Activated CD8-positive, alpha-beta T cell treated with anti-CD3 and anti-CD28 coated beads for 36 hours (primary cell): ENCODE data around the gene DCUN1D2. TPM values are rescaled to one million over a fixed set of nuclear protein-coding genes. Genes with fewer than 3 reads are reported as not detected.

Experiments used
- ATAC-seq: fragments of 200-7000 bp; cut with Tn5 transposase; one replicate; pipeline ENCODE4 v1.10.0; 2021; ENCODE audit warnings: mild to moderate bottlenecking, moderate library complexity
- CTCF ChIA-PET: fragments of 350-600 bp; sonication (Branson Sonifier 250); formaldehyde crosslinking; loops from one replicate; lab custom pipeline; 2021; ENCODE audit warnings: antibody characterized with exemption; lab: Charles Lee
- POLR2A ChIA-PET: fragments of 350-600 bp; sonication (Branson Sonifier 250); formaldehyde crosslinking; loops from one replicate; lab custom pipeline; 2021; ENCODE audit warnings: antibody characterized with exemption; lab: Charles Lee
- DNase-seq: peaks from one replicate; pipeline ENCODE4 v3.0.0-alpha.2; 2020
- H3K27ac Mint-ChIP-seq: one replicate; pipeline ENCODE4 v1.8.0; 2021; ENCODE audit warnings: mild to moderate bottlenecking, mixed read lengths
- H3K27me3 Mint-ChIP-seq: one replicate; pipeline ENCODE4 v1.8.0; 2021; ENCODE audit warnings: mixed read lengths
- H3K36me3 Mint-ChIP-seq: one replicate; pipeline ENCODE4 v1.8.0; 2021; ENCODE audit warnings: low read depth, mixed read lengths
- H3K4me1 Mint-ChIP-seq: one replicate; pipeline ENCODE4 v1.8.0; 2021; ENCODE audit warnings: low read depth, mixed read lengths
- H3K4me3 Mint-ChIP-seq: one replicate; pipeline ENCODE4 v1.8.0; 2021; ENCODE audit warnings: mild to moderate bottlenecking, moderate library complexity, mixed read lengths
- H3K9me3 Mint-ChIP-seq: one replicate; pipeline ENCODE4 v1.8.0; 2021; ENCODE audit warnings: mixed read lengths
- CTCF ChIP-seq: fragments of 200-600 bp; IDR thresholded peaks from one replicate; pipeline ENCODE4 v1.8.0; 2022; ENCODE audit warnings: antibody characterized with exemption, mild to moderate bottlenecking
- intact Hi-C: fragments of 100-400 bp; cut with micrococcal nuclease; formaldehyde crosslinking; loops from one replicate; pipeline ENCODE4 v1.10.0; 2022
- total RNA-seq, 2 experiments: library from RNA; stranded (reverse); gene quantifications; one replicate each; pipeline ENCODE4 v1.2.3, GENCODE V29; 2021

DCUN1D2 gene
- total RNA-seq, 2 experiments from 2014 or later, result 13.4 to 14.7 TPM

- Mint-ChIP-seq H3K4me1 (no peaks in the 10 kb centered on the region), H3K9me3 (no peaks in the 10 kb centered on the region), H3K27ac (no peak overlapping the region), H3K36me3 (peaks cover 36% of the 10 kb centered on the region), H3K27me3 (no peaks in the 10 kb centered on the region), H3K4me3 (no peak overlapping the region)
- DNase-seq (no peak), ATAC-seq (no peak)
- intact Hi-C loops, result no loop called here
- POLR2A ChIA-PET, result interaction anchor here (0.6 to 1.3 kb wide), 2 partner anchors 13 to 577 kb away, joined by 5 to 6 read pairs; no protein-coding TSS in a partner anchor
- TF ChIP-seq CTCF, result no peak
- CTCF ChIA-PET, result interaction anchor here (0.6 to 1.1 kb wide), 2 partner anchors 9 to 194 kb away, joined by 3 read pairs; no protein-coding TSS in a partner anchor
These were observed 12.8 kb downstream of the DCUN1D2 start for GRCh38 chr13:113477724-113478123.

DNA sequence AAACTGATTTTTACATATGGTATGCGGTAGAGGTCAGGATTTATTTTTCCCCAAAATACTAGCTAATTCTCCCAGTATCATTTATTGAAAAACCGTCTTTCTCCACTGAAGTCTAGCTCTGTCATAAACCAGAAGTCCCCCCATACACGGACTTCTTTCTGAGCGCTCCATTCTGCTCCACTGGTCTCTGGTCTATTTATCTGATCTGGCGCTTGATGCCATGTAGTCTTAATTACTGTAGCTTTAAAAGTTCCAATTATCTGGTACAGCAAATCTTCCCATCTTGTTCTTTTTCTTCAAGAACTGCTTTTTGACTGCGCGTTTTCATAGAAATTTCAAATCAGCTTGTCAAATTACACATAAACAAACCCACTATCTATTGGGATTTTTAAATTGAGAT is 13.7 kb downstream of the DCUN1D2 start:
- H3K27ac Mint-ChIP-seq, result no peak overlapping the region
- H3K4me1 Mint-ChIP-seq, result no peaks in the 10 kb centered on the region
- POLR2A ChIA-PET, result interaction anchor here (1.3 kb wide), 1 partner anchor 12 kb away, joined by 6 read pairs; no protein-coding TSS in a partner anchor
- H3K27me3 Mint-ChIP-seq, result no peaks in the 10 kb centered on the region
- DNase-seq (no peak), ATAC-seq (no peak)
- TF ChIP-seq CTCF, result no peak
- no peak overlapping the region for H3K4me3 Mint-ChIP-seq
- H3K36me3 Mint-ChIP-seq, result peaks cover 39% of the 10 kb centered on the region
- intact Hi-C loops, result no loop called here
- CTCF ChIA-PET, result no interaction called here
- H3K9me3 Mint-ChIP-seq, result no peaks in the 10 kb centered on the region

- H3K36me3 Mint-ChIP-seq, result peaks cover 44% of the 10 kb centered on the region
- intact Hi-C loops, result no loop called here
- no peak for ATAC-seq
- H3K27ac Mint-ChIP-seq, result no peak overlapping the region
- no peaks in the 10 kb centered on the region for H3K9me3 Mint-ChIP-seq
- TF ChIP-seq CTCF, result no peak
- POLR2A ChIA-PET, result interaction anchor here (1.0 kb wide), 1 partner anchor 94 kb away, joined by 4 read pairs; no protein-coding TSS in a partner anchor
- no peaks in the 10 kb centered on the region for H3K27me3 Mint-ChIP-seq
- CTCF ChIA-PET, result no interaction called here
- H3K4me3 Mint-ChIP-seq, result no peak overlapping the region
- no peak for DNase-seq
- no peaks in the 10 kb centered on the region for H3K4me1 Mint-ChIP-seq
These were observed 14.6 kb downstream of the DCUN1D2 start for GRCh38 chr13:113475911-113476310.

- Mint-ChIP-seq H3K9me3 (no peaks in the 10 kb centered on the region), H3K27me3 (no peaks in the 10 kb centered on the region), H3K4me1 (no peaks in the 10 kb centered on the region), H3K4me3 (no peak overlapping the region), H3K36me3 (peaks cover 42% of the 10 kb centered on the region), H3K27ac (no peak overlapping the region)
- CTCF ChIA-PET, result interaction anchor here (1.0 to 1.4 kb wide), 2 partner anchors 17 to 532 kb away, joined by 3 to 4 read pairs; no protein-coding TSS in a partner anchor
- TF ChIP-seq CTCF, result no peak
- POLR2A ChIA-PET, result interaction anchor here (1.0 kb wide), 1 partner anchor 94 kb away, joined by 4 read pairs; no protein-coding TSS in a partner anchor
- DNase-seq, result no peak
- intact Hi-C loops, result no loop called here
- no peak for ATAC-seq
These were observed 15.2 kb downstream of the DCUN1D2 start for GRCh38 chr13:113475280-113475679.

GRCh38 chr13:113474179-113474578 is 16.3 kb downstream of the DCUN1D2 start:
- ATAC-seq (no peak), DNase-seq (no peak)
- intact Hi-C loops, result no loop called here
- TF ChIP-seq CTCF, result no peak
- H3K4me3 Mint-ChIP-seq, result no peak overlapping the region
- no peaks in the 10 kb centered on the region for H3K27me3 Mint-ChIP-seq
- no peaks in the 10 kb centered on the region for H3K4me1 Mint-ChIP-seq
- CTCF ChIA-PET, result interaction anchor here (1.0 to 1.4 kb wide), 2 partner anchors 16 to 531 kb away, joined by 3 to 4 read pairs; no protein-coding TSS in a partner anchor
- POLR2A ChIA-PET, result no interaction called here
- no peak overlapping the region for H3K27ac Mint-ChIP-seq
- H3K9me3 Mint-ChIP-seq, result no peaks in the 10 kb centered on the region
- H3K36me3 Mint-ChIP-seq, result peaks cover 38% of the 10 kb centered on the region
